ENCODE data around the gene CEL.

CEL gene

GRCh38 chr9:133044661-133045060, 17.1 kb upstream of the CEL start:
- TF ChIP-seq MAX (IDR thresholded peaks at IDR 0.05; ENCODE audit: low read depth, low read length) (no peak), CTCF (IDR thresholded peaks at IDR 0.05; ENCODE audit: low read depth, low read length) (no peak), POLR2A (IDR thresholded peaks at IDR 0.05; ENCODE audit: extremely low read depth, insufficient read length) (no peak), MYC (IDR thresholded peaks at IDR 0.05; ENCODE audit: low read depth, low read length) (no peak)
- H3K4me3 ChIP-seq (ENCODE audit: low read depth, low read length), result no peak overlapping the region
- no peak for DNase-seq (ENCODE audit: low read depth)

GRCh38 chr9:133045132-133045531, 16.6 kb upstream of the CEL start:
- no peak for DNase-seq (ENCODE audit: low read depth)
- TF ChIP-seq POLR2A (IDR thresholded peaks at IDR 0.05; ENCODE audit: extremely low read depth, insufficient read length) (no peak), CTCF (IDR thresholded peaks at IDR 0.05; ENCODE audit: low read depth, low read length) (no peak), MYC (IDR thresholded peaks at IDR 0.05; ENCODE audit: low read depth, low read length) (no peak), MAX (IDR thresholded peaks at IDR 0.05; ENCODE audit: low read depth, low read length) (no peak)
- no peak overlapping the region for H3K4me3 ChIP-seq (ENCODE audit: low read depth, low read length)

GRCh38 chr9:133046196-133046899, 15.4 kb upstream of the CEL start:
- no peak for TF ChIP-seq MAX (IDR thresholded peaks at IDR 0.05; ENCODE audit: low read depth, low read length)
- TF ChIP-seq CTCF (IDR thresholded peaks at IDR 0.05; ENCODE audit: low read depth, low read length), result no peak
- TF ChIP-seq POLR2A (IDR thresholded peaks at IDR 0.05; ENCODE audit: extremely low read depth, insufficient read length), result no peak
- no peak for TF ChIP-seq MYC (IDR thresholded peaks at IDR 0.05; ENCODE audit: low read depth, low read length)
- no peak for DNase-seq (ENCODE audit: low read depth)
- H3K4me3 ChIP-seq (ENCODE audit: low read depth, low read length), result no peak overlapping the region

GRCh38 chr9:133046900-133047295, 14.9 kb upstream of the CEL start:
- TF ChIP-seq MAX (IDR thresholded peaks at IDR 0.05; ENCODE audit: low read depth, low read length), result no peak
- TF ChIP-seq CTCF (IDR thresholded peaks at IDR 0.05; ENCODE audit: low read depth, low read length), result no peak
- no peak for TF ChIP-seq POLR2A (IDR thresholded peaks at IDR 0.05; ENCODE audit: extremely low read depth, insufficient read length)
- TF ChIP-seq MYC (IDR thresholded peaks at IDR 0.05; ENCODE audit: low read depth, low read length), result no peak
- H3K4me3 ChIP-seq (ENCODE audit: low read depth, low read length), result no peak overlapping the region
- DNase-seq (ENCODE audit: low read depth), result no peak

- no peak for TF ChIP-seq MYC (IDR thresholded peaks at IDR 0.05; ENCODE audit: low read depth, low read length)
- no peak for TF ChIP-seq POLR2A (IDR thresholded peaks at IDR 0.05; ENCODE audit: extremely low read depth, insufficient read length)
- TF ChIP-seq CTCF (IDR thresholded peaks at IDR 0.05; ENCODE audit: low read depth, low read length), result peak; percentile 49
- no peak overlapping the region for H3K4me3 ChIP-seq (ENCODE audit: low read depth, low read length)
- DNase-seq (ENCODE audit: low read depth), result peak; percentile 55
These were observed 13.2 kb upstream of the CEL start for GRCh38 chr9:133048595-133048994.
